Neuronal stem cell (in vitro differentiated cells): Measurements from ENCODE around the gene B3GAT1.

Source experiments
- DNase-seq: peaks from one replicate; pipeline ENCODE4 v3.0.0-alpha.2; 2013; ENCODE audit warnings: low spot score
- H2AFZ ChIP-seq: one replicate; pipeline ENCODE4 v1.6.1; 2013; ENCODE audit warnings: mild to moderate bottlenecking, low read length, inconsistent platforms
- H2AK5ac ChIP-seq: 2 replicates; pipeline ENCODE4 v1.6.1; 2013; ENCODE audit warnings: low read depth, mild to moderate bottlenecking, inconsistent platforms, low read length, moderate library complexity, mixed read lengths
- H2BK120ac ChIP-seq: 2 replicates; pipeline ENCODE4 v1.6.1; 2013; ENCODE audit warnings: low read depth, mild to moderate bottlenecking, inconsistent platforms, low read length, moderate library complexity, mixed read lengths
- H2BK12ac ChIP-seq: one replicate; pipeline ENCODE4 v1.6.1; 2013; ENCODE audit warnings: low read length, inconsistent platforms
- H2BK15ac ChIP-seq: 2 replicates; pipeline ENCODE4 v1.6.1; 2013; ENCODE audit warnings: mild to moderate bottlenecking, low read length, inconsistent platforms, mixed read lengths
- H2BK5ac ChIP-seq: one replicate; pipeline ENCODE4 v1.6.1; 2013; ENCODE audit warnings: inconsistent platforms, mild to moderate bottlenecking, low read length, moderate library complexity
- H3K14ac ChIP-seq: one replicate; pipeline ENCODE4 v1.6.1; 2013; ENCODE audit warnings: low read length, inconsistent platforms
- H3K18ac ChIP-seq: 2 replicates; pipeline ENCODE4 v1.6.1; 2013; ENCODE audit warnings: low read length, inconsistent platforms
- H3K23ac ChIP-seq: 2 replicates; pipeline ENCODE4 v1.6.1; 2013; ENCODE audit warnings: low read depth, mild to moderate bottlenecking, mixed read lengths, low read length, inconsistent platforms; ENCODE audit not compliant: poor library complexity
- H3K27ac ChIP-seq: replicated peaks from 3 replicates; pipeline ENCODE4 v1.5.1; 2013; ENCODE audit warnings: low read length, inconsistent platforms
- H3K27me3 ChIP-seq, 3 experiments: 2 replicates each; pipeline ENCODE4 v1.6.1; 2013; ENCODE audit warnings: low read length in 3 of 3, mild to moderate bottlenecking in 2 of 3, inconsistent platforms in 1 of 3, low read depth in 1 of 3, mixed read lengths in 1 of 3, moderate library complexity in 1 of 3; ENCODE audit not compliant: control insufficient read depth in 3 of 3, insufficient read depth in 3 of 3
- H3K36me3 ChIP-seq, 2 donors: replicated peaks in 1 of 2; 2 replicates each; pipeline ENCODE4 v1.6.1; 2013; ENCODE audit warnings: low read length in 2 of 2; ENCODE audit not compliant: control insufficient read depth in 2 of 2, insufficient read depth in 2 of 2
- H3K4ac ChIP-seq: 2 replicates; pipeline ENCODE4 v1.6.1; 2013; ENCODE audit warnings: inconsistent platforms, mild to moderate bottlenecking, low read length, moderate library complexity
- H3K4me1 ChIP-seq, 2 donors: 1 replicate in 1 of 2; 2 replicates in 1 of 2; pipeline ENCODE4 v1.6.1; 2013; ENCODE audit warnings: low read length in 2 of 2, low read depth in 1 of 2; ENCODE audit not compliant: control insufficient read depth in 2 of 2, insufficient read depth in 1 of 2
- H3K4me2 ChIP-seq: one replicate; pipeline ENCODE4 v1.6.1; 2013; ENCODE audit warnings: mild to moderate bottlenecking, low read length, inconsistent platforms; ENCODE audit not compliant: insufficient read depth, poor library complexity, severe bottlenecking
- H3K4me3 ChIP-seq, 2 donors: 2 replicates each; pipeline ENCODE4 v1.5.1; 2013; ENCODE audit warnings: low read length in 2 of 2, mild to moderate bottlenecking in 2 of 2, inconsistent platforms in 1 of 2, moderate library complexity in 1 of 2
- H3K79me1 ChIP-seq: one replicate; pipeline ENCODE4 v1.6.1; 2013; ENCODE audit warnings: low read depth, mild to moderate bottlenecking, inconsistent platforms, low read length, moderate library complexity
- H3K9ac ChIP-seq: one replicate; pipeline ENCODE4 v1.6.1; 2013; ENCODE audit warnings: mild to moderate bottlenecking, low read depth, low read length, inconsistent platforms; ENCODE audit not compliant: poor library complexity
- H3K9me3 ChIP-seq, 2 donors: replicated peaks in 1 of 2; 2 replicates each; pipeline versions ENCODE3 to v1.6.1; 2013; ENCODE audit warnings: low read length in 2 of 2, mild to moderate bottlenecking in 2 of 2, inconsistent platforms in 1 of 2, low read depth in 1 of 2, mixed read lengths in 1 of 2, moderate library complexity in 1 of 2; ENCODE audit not compliant: control insufficient read depth in 2 of 2, insufficient read depth in 1 of 2
- H4K8ac ChIP-seq: one replicate; pipeline ENCODE4 v1.6.1; 2013; ENCODE audit warnings: low read depth, mild to moderate bottlenecking, inconsistent platforms, low read length, moderate library complexity
- H4K91ac ChIP-seq: one replicate; pipeline ENCODE4 v1.6.1; 2013; ENCODE audit warnings: low read length, low read depth, mild to moderate bottlenecking, inconsistent platforms; ENCODE audit not compliant: poor library complexity
- WGBS, 2 donors: extraction: QIAGEN DNeasy Blood & Tissue Kit; methylation state at CpG; one replicate each; pipeline ENCODE4 v1.1.7; 2013; ENCODE audit warnings: missing lambda C conversion rate in 2 of 2, mixed read lengths in 1 of 2; ENCODE audit not compliant: insufficient read length in 2 of 2, insufficient replicate concordance in 1 of 2; ENCODE audit errors: extremely low coverage in 2 of 2; 5-methylcytosine and 5-hydroxymethylcytosine counted together

Gene B3GAT1

DNA sequence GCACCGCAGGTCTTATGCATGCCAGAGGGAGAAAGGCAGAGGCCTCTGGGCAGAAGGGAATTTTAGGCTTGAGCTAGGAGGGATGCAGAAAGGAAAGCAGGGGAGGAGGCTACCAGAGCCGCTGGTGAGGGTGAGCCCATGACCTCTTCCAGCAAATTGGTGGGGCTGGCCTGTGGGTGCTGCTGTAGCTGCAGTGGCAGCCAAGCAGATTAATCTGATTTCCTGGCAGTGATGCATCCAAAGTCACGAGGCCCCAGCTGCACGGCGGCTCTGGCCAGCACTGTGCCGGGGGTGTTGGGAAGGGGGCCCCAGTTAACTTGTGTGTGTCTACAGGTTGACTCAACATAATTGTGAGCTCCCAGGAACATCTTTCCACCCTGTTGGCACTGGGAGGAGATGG lies 41.4 kb upstream of the B3GAT1 start:
- no peak overlapping the region for H4K91ac ChIP-seq
- peaks cover 0 to 18% of the 10 kb centered on the region in 2 donors for H3K4me1 ChIP-seq
- no peak overlapping the region for H2AFZ ChIP-seq
- H2BK12ac ChIP-seq = no peak overlapping the region
- no peak overlapping the region for H2BK15ac ChIP-seq
- peaks cover 7 to 15% of the 10 kb centered on the region in 2 donors for H3K9me3 ChIP-seq
- H4K8ac ChIP-seq = no peak overlapping the region
- H3K27me3 ChIP-seq = no peaks in the 10 kb centered on the region
- H2AK5ac ChIP-seq = no peak overlapping the region
- no peak overlapping the region for H3K27ac ChIP-seq
- H3K23ac ChIP-seq = no peak overlapping the region
- no peak overlapping the region for H3K18ac ChIP-seq
- H3K79me1 ChIP-seq = no peaks in the 10 kb centered on the region
- H3K9ac ChIP-seq = no peak overlapping the region
- no peak for DNase-seq
- no peak overlapping the region for H3K4me3 ChIP-seq
- H2BK120ac ChIP-seq = no peak overlapping the region
- no peaks in the 10 kb centered on the region for H3K36me3 ChIP-seq
- no peak overlapping the region for H3K14ac ChIP-seq
- WGBS, 2 donors = no CpG with 5 or more reads among the region's 6 CpGs
- no peak overlapping the region for H3K4ac ChIP-seq
- H3K4me2 ChIP-seq = no peak overlapping the region
- H2BK5ac ChIP-seq = no peak overlapping the region

- Histone ChIP-seq H3K27me3 (no peaks in the 10 kb centered on the region), H2BK120ac (no peak overlapping the region), H2BK5ac (no peak overlapping the region), H3K4me1 (peaks cover 0 to 18% of the 10 kb centered on the region in 2 donors), H3K23ac (no peak overlapping the region), H3K36me3 (no peaks in the 10 kb centered on the region), H3K9me3 (peaks cover 5 to 11% of the 10 kb centered on the region in 2 donors), H3K18ac (no peak overlapping the region), H3K4me3 (no peak overlapping the region), H4K8ac (no peak overlapping the region), H2AFZ (no peak overlapping the region), H2BK15ac (no peak overlapping the region), H3K79me1 (no peaks in the 10 kb centered on the region), H3K4me2 (no peak overlapping the region), H2AK5ac (no peak overlapping the region), H3K4ac (no peak overlapping the region), H3K27ac (no peak overlapping the region), H4K91ac (no peak overlapping the region), H2BK12ac (no peak overlapping the region), H3K9ac (no peak overlapping the region), H3K14ac (no peak overlapping the region)
- DNase-seq = no peak
- WGBS, 2 donors = no CpG with 5 or more reads among the region's 5 CpGs
Measured at GRCh38 chr11:134452838-134453155, 40.8 kb upstream of the B3GAT1 start.

GRCh38 chr11:134452026-134452837 lies 40.2 kb upstream of the B3GAT1 start:
- Histone ChIP-seq H4K91ac (no peak overlapping the region), H2BK120ac (no peak overlapping the region), H2BK5ac (no peak overlapping the region), H2AK5ac (no peak overlapping the region), H3K23ac (no peak overlapping the region), H2BK12ac (no peak overlapping the region), H3K4me1 (peaks cover 0 to 18% of the 10 kb centered on the region in 2 donors), H3K9me3 (peaks cover 5 to 10% of the 10 kb centered on the region in 2 donors), H3K4me2 (no peak overlapping the region), H3K14ac (no peak overlapping the region), H3K4ac (no peak overlapping the region), H3K18ac (no peak overlapping the region), H3K79me1 (no peaks in the 10 kb centered on the region), H3K27me3 (no peaks in the 10 kb centered on the region), H3K27ac (no peak overlapping the region), H2AFZ (no peak overlapping the region), H3K36me3 (no peaks in the 10 kb centered on the region), H3K9ac (peak overlapping the region; percentile 9), H4K8ac (no peak overlapping the region), H2BK15ac (no peak overlapping the region), H3K4me3 (no peak overlapping the region)
- no peak for DNase-seq
- no CpG with 5 or more reads among the region's 14 CpGs for WGBS, 2 donors

GRCh38 chr11:134450186-134450585 lies 38.1 kb upstream of the B3GAT1 start:
- Histone ChIP-seq H2AFZ (no peak overlapping the region), H3K4me1 (peaks cover 0 to 8% of the 10 kb centered on the region in 2 donors), H3K23ac (no peak overlapping the region), H4K91ac (no peak overlapping the region), H3K9ac (no peak overlapping the region), H2AK5ac (no peak overlapping the region), H3K4ac (no peak overlapping the region), H3K4me3 (no peak overlapping the region), H2BK120ac (no peak overlapping the region), H3K27ac (no peak overlapping the region), H3K27me3 (no peaks in the 10 kb centered on the region), H3K36me3 (no peaks in the 10 kb centered on the region), H3K18ac (no peak overlapping the region), H3K9me3 (no peaks in the 10 kb centered on the region), H3K4me2 (no peak overlapping the region), H2BK12ac (no peak overlapping the region), H3K79me1 (no peaks in the 10 kb centered on the region), H4K8ac (no peak overlapping the region), H2BK5ac (no peak overlapping the region), H2BK15ac (no peak overlapping the region), H3K14ac (no peak overlapping the region)
- no peak for DNase-seq
- no CpG with 5 or more reads among the region's 7 CpGs for WGBS, 2 donors
